Gastrocnemius medialis (tissue), 4 donors: ENCODE measurements around the gene TMCO4. TPM values are rescaled to one million over a fixed set of nuclear protein-coding genes. Genes with fewer than 3 reads are reported as not detected.

Experiments
- ATAC-seq, 2 donors: fragments of 150-250 bp; one replicate each; pipeline ENCODE4 v1.9.1; 2016
- DNase-seq, 2 donors: peaks; one replicate each; pipeline ENCODE4 v3.0.0-alpha.2; 2019
- H3K27ac ChIP-seq, 4 donors: fragments of 200-600 bp; sonication (generic); 1 replicate in 1 of 4; 2 replicates in 3 of 4; pipeline ENCODE4 v1.5.1; 2016 to 2018; ENCODE audit warnings: mild to moderate bottlenecking in 2 of 4, moderate library complexity in 1 of 4
- H3K27me3 ChIP-seq, 3 donors: fragments of 200-600 bp; sonication (generic) in 2 of 3; 1 replicate in 1 of 3; 2 replicates in 2 of 3; pipeline versions ENCODE4 v1.5.1 to v1.6.0; 2016 to 2019; ENCODE audit warnings: mild to moderate bottlenecking in 1 of 3, moderate library complexity in 1 of 3
- H3K36me3 ChIP-seq, 2 donors: fragments of 200-600 bp; sonication (generic) in 1 of 2; one replicate each; pipeline ENCODE4 v1.5.1; 2017 to 2018
- H3K4me1 ChIP-seq, 2 donors: fragments of 200-600 bp; sonication (generic) in 1 of 2; one replicate each; pipeline ENCODE4 v1.5.1; 2016 to 2017; ENCODE audit warnings: mild to moderate bottlenecking in 2 of 2
- H3K4me3 ChIP-seq, 4 donors: fragments of 200-600 bp; sonication (generic) in 3 of 4; 1 replicate in 1 of 4; 2 replicates in 3 of 4; pipeline ENCODE4 v1.5.1; 2016 to 2019; ENCODE audit warnings: mild to moderate bottlenecking in 2 of 4
- H3K9me3 ChIP-seq, 3 donors: fragments of 200-600 bp; sonication (generic) in 2 of 3; 1 replicate in 1 of 3; 2 replicates in 2 of 3; pipeline ENCODE4 v1.5.1; 2016 to 2019
- CTCF ChIP-seq, 5 experiments: fragments of 450-650 bp in 3 of 5; fragments of 200-600 bp in 2 of 5; sonication (generic) in 2 of 5; IDR thresholded peaks in 4 of 5; conservative IDR thresholded peaks in 1 of 5; 1 replicate in 4 of 5; 2 replicates in 1 of 5; pipeline ENCODE4 v1.5.1; 2016 to 2019; ENCODE audit warnings: antibody characterized with exemption in 5 of 5, mild to moderate bottlenecking in 3 of 5, moderate library complexity in 3 of 5
- POLR2A ChIP-seq, 2 donors: fragments of 450-650 bp; IDR thresholded peaks; one replicate each; pipeline ENCODE4 v1.6.1; 2017; ENCODE audit warnings: antibody characterized with exemption in 2 of 2, mild to moderate bottlenecking in 2 of 2, moderate library complexity in 2 of 2
- in situ Hi-C, 4 donors: fragments of 200-750 bp; cut with MboI; loops; one replicate each; pipeline versions ENCODE4 v1.15.0 to v1.8.0; 2017; ENCODE audit warnings: low sequenced_read_pairs in 4 of 4
- intact Hi-C: fragments of 100-400 bp; cut with DNase I; formaldehyde crosslinking; loops from one replicate; pipeline ENCODE4 v1.15.1; 2023; ENCODE audit warnings: low total_unique reads
- total RNA-seq, 4 donors: library from RNA; depleted of rRNA; stranded (reverse); fragments of >200 nt; gene quantifications; one replicate each; pipeline versions ENCODE4 v1.1.0 to v1.2.3, GENCODE V29; 2016

The TMCO4 gene
- total RNA-seq, 4 donors from 2014 or later, result 0.95 to 3.9 (median 2.4) TPM

GRCh38 chr1:19844731-19845495 is 45.2 kb upstream of the TMCO4 start:
- TF ChIP-seq POLR2A (IDR thresholded peaks at IDR 0.05) (no peak), CTCF (IDR thresholded peaks at IDR 0.05 in 4 of 5, conservative IDR thresholded peaks at IDR 0.05 in 1 of 5) (no peak)
- Histone ChIP-seq H3K36me3 (no peaks in the 10 kb centered on the region), H3K27ac (no peak overlapping the region), H3K4me3 (no peak overlapping the region), H3K4me1 (no peaks in the 10 kb centered on the region), H3K27me3 (no peaks in the 10 kb centered on the region), H3K9me3 (no peaks in the 10 kb centered on the region)
- ATAC-seq, result no peak
- no peak for DNase-seq
- in situ Hi-C loops, result no loop called here
- intact Hi-C loops, result no loop called here

DNA sequence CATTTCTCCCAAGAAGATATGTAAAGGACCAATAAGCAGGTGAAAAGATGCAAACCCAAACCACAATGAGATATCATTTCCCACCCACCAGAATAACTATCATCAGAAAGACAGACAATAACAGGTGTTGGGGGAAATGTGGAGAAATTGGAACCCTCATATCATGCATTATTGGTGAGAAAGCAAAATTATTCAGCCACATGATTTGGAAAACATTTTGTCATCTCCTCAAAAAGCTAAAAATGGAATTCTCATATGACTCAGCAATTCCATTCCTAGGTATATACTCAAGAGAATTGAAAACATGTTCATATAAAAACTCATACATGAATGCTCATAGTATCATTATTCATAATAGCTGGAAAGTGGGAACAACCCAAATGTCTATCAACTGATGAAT is 40.5 kb upstream of the TMCO4 start:
- TF ChIP-seq POLR2A (IDR thresholded peaks at IDR 0.05) (no peak), CTCF (IDR thresholded peaks at IDR 0.05 in 4 of 5, conservative IDR thresholded peaks at IDR 0.05 in 1 of 5) (no peak)
- ATAC-seq (no peak), DNase-seq (no peak)
- in situ Hi-C loops (no loop called here), intact Hi-C loops (no loop called here)
- Histone ChIP-seq H3K4me3 (no peak overlapping the region), H3K9me3 (no peaks in the 10 kb centered on the region), H3K36me3 (no peaks in the 10 kb centered on the region), H3K4me1 (no peaks in the 10 kb centered on the region), H3K27ac (no peak overlapping the region), H3K27me3 (no peaks in the 10 kb centered on the region)

GRCh38 chr1:19837866-19838265 is 38.1 kb upstream of the TMCO4 start:
- Histone ChIP-seq H3K27me3 (no peaks in the 10 kb centered on the region), H3K36me3 (no peaks in the 10 kb centered on the region), H3K27ac (no peak overlapping the region), H3K9me3 (no peaks in the 10 kb centered on the region), H3K4me1 (no peaks in the 10 kb centered on the region), H3K4me3 (no peak overlapping the region)
- intact Hi-C loops, result no loop called here
- TF ChIP-seq POLR2A (IDR thresholded peaks at IDR 0.05) (no peak), CTCF (IDR thresholded peaks at IDR 0.05 in 4 of 5, conservative IDR thresholded peaks at IDR 0.05 in 1 of 5) (no peak)
- in situ Hi-C loops, result no loop called here
- ATAC-seq, result no peak
- no peak for DNase-seq

GRCh38 chr1:19835578-19835977 is 35.9 kb upstream of the TMCO4 start:
- H3K36me3 ChIP-seq, result no peaks in the 10 kb centered on the region
- ATAC-seq (no peak), DNase-seq (no peak)
- in situ Hi-C loops (no loop called here), intact Hi-C loops (no loop called here)
- H3K27me3 ChIP-seq, result peaks cover 0 to 9% (median 7%) of the 10 kb centered on the region in 3 donors
- no peak overlapping the region for H3K27ac ChIP-seq
- no peak overlapping the region for H3K4me3 ChIP-seq
- TF ChIP-seq POLR2A (IDR thresholded peaks at IDR 0.05) (no peak), CTCF (IDR thresholded peaks at IDR 0.05 in 4 of 5, conservative IDR thresholded peaks at IDR 0.05 in 1 of 5) (no peak)
- H3K4me1 ChIP-seq, result no peaks in the 10 kb centered on the region
- no peaks in the 10 kb centered on the region for H3K9me3 ChIP-seq

DNA sequence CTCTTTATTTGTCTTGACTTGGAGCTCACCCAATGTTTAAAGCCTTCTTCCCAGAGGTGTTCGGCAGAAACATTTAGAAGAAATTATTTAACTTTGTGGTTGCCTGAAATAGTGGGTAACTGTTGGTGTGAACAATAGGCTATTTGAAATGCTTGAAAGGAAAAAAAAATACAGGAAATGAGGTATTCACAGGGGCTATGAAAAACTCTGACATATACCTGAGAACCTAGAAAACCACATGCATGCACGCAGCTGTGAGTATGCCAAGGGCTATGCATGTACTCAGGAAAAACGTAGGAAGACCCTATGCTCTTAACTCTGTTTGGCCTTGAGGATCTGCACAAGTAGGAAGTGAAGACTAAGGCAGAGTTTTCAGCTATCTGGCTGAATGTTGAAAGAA is 31.7 kb upstream of the TMCO4 start:
- Histone ChIP-seq H3K4me3 (no peak overlapping the region), H3K4me1 (no peaks in the 10 kb centered on the region), H3K27me3 (peaks cover 0 to 25% (median 9%) of the 10 kb centered on the region in 3 donors), H3K9me3 (no peaks in the 10 kb centered on the region), H3K27ac (no peak overlapping the region), H3K36me3 (no peaks in the 10 kb centered on the region)
- DNase-seq (no peak), ATAC-seq (no peak)
- in situ Hi-C loops (no loop called here), intact Hi-C loops (no loop called here)
- no peak for TF ChIP-seq POLR2A (IDR thresholded peaks at IDR 0.05)
- no peak for TF ChIP-seq CTCF (IDR thresholded peaks at IDR 0.05 in 4 of 5, conservative IDR thresholded peaks at IDR 0.05 in 1 of 5)
